Spleen (tissue), 11 donors: ENCODE results near the gene TTLL5. TPM values are rescaled to one million over a fixed set of nuclear protein-coding genes. Genes with fewer than 3 reads are reported as not detected.

Source experiments
- DNase-seq: peaks from one replicate; pipeline ENCODE4 v3.0.0-alpha.2; 2020
- H3K27ac ChIP-seq, 8 donors: fragments of 200-600 bp; sonication (generic) in 7 of 8; 1 replicate in 4 of 8; 2 replicates in 4 of 8; pipeline versions ENCODE4 v1.5.0 to v1.8.0; 2016 to 2021; ENCODE audit warnings: inconsistent platforms in 4 of 8, mild to moderate bottlenecking in 4 of 8, moderate library complexity in 1 of 8
- H3K27me3 ChIP-seq, 7 donors: fragments of 200-600 bp; sonication (generic) in 6 of 7; replicated peaks in 1 of 7; 1 replicate in 4 of 7; 2 replicates in 3 of 7; pipeline versions ENCODE4 v1.5.0 to v1.8.0; 2016 to 2021; ENCODE audit warnings: inconsistent platforms in 3 of 7, mild to moderate bottlenecking in 1 of 7
- H3K36me3 ChIP-seq, 6 donors: fragments of 200-600 bp; sonication (generic) in 5 of 6; 1 replicate in 4 of 6; 2 replicates in 2 of 6; pipeline versions ENCODE4 v1.5.0 to v1.8.0; 2016 to 2021; ENCODE audit warnings: inconsistent platforms in 2 of 6
- H3K4me1 ChIP-seq, 6 donors: fragments of 200-600 bp; sonication (generic) in 5 of 6; 1 replicate in 3 of 6; 2 replicates in 3 of 6; pipeline versions ENCODE4 v1.5.0 to v1.8.0; 2016 to 2021; ENCODE audit warnings: inconsistent platforms in 3 of 6
- H3K4me3 ChIP-seq, 8 donors: fragments of 200-600 bp; sonication (generic) in 7 of 8; 1 replicate in 4 of 8; 2 replicates in 4 of 8; pipeline versions ENCODE4 v1.5.0 to v1.8.0; 2016 to 2021; ENCODE audit warnings: inconsistent platforms in 4 of 8, mild to moderate bottlenecking in 4 of 8, moderate library complexity in 2 of 8
- H3K9me3 ChIP-seq, 8 donors: fragments of 200-600 bp; sonication (generic) in 7 of 8; 1 replicate in 4 of 8; 2 replicates in 4 of 8; pipeline versions ENCODE4 v1.5.0 to v1.8.0; 2016 to 2021; ENCODE audit warnings: inconsistent platforms in 4 of 8
- CTCF ChIP-seq, 11 experiments: fragments of 200-600 bp in 7 of 11; fragments of 450-650 bp in 4 of 11; sonication (generic) in 4 of 11; IDR thresholded peaks in 8 of 11; conservative IDR thresholded peaks in 3 of 11; 1 replicate in 7 of 11; 2 replicates in 4 of 11; pipeline versions ENCODE4 v1.4.0 to v1.8.0; 2016 to 2021; ENCODE audit warnings: antibody characterized with exemption in 11 of 11, inconsistent platforms in 4 of 11, mild to moderate bottlenecking in 1 of 11
- POLR2A ChIP-seq, 3 donors: fragments of 450-650 bp; IDR thresholded peaks; one replicate each; pipeline ENCODE4 v1.5.1; 2017; ENCODE audit warnings: antibody characterized with exemption in 3 of 3, mild to moderate bottlenecking in 1 of 3
- POLR2AphosphoS5 ChIP-seq, 3 donors: sonication (generic); formaldehyde crosslinking; IDR thresholded peaks; one replicate each; pipeline ENCODE4 v1.5.1; 2017; ENCODE audit warnings: antibody characterized with exemption in 3 of 3
- WGBS, 5 donors: extraction: QIAGEN DNeasy Blood & Tissue Kit in 3 of 5; methylation state at CpG; one replicate each; pipeline versions ENCODE4 v1.1.5 to v1.1.7; 2013 to 2018; 5-methylcytosine and 5-hydroxymethylcytosine counted together
- intact Hi-C: fragments of 100-400 bp; cut with DNase I; formaldehyde crosslinking; loops from one replicate; pipeline ENCODE4 v1.15.0; 2023; ENCODE audit warnings: low total_unique reads
- polyA plus RNA-seq, 3 donors: library from polyadenylated mRNA; stranded (reverse); fragments of 200-250 nt; gene quantifications; one replicate each; pipeline ENCODE4 v1.2.1, GENCODE V29; 2013
- total RNA-seq, 7 donors: library from RNA; depleted of rRNA in 3 of 7; stranded (reverse); fragments of >200 nt in 3 of 7; fragmentation: NEBNext Ultra II Directional in 4 of 7; extraction: Animal tissue kit (Norgen Biotek cat#: 25700) in 4 of 7; gene quantifications; one replicate each; pipeline versions ENCODE4 v1.1.0 to v1.2.1, GENCODE V29; 2016 to 2021
- donor health status: healthy with polysubstance abuse.
- donor health status: DM: no; HTN: no; CAD: no; lungs with moderate emphysema.
- donor health status: DM: no; HTN: no; CAD: no.
- donor health status: Bipolar disorder and iron deficiency.
- donor health status: healthy.
- donor health status: DM: no; HTN: no; CAD: no.
- donor health status: DM: yes; HTN: yes; CAD: no.

The TTLL5 gene
- total and polyA plus RNA-seq, 10 donors: 4.5 to 44.1 (median 31.6) TPM

GRCh38 chr14:75880512-75880911, 219.5 kb downstream of the TTLL5 start:
- intact Hi-C loops: no loop called here
- DNase-seq: no peak
- TF ChIP-seq POLR2AphosphoS5 (IDR thresholded peaks at IDR 0.05): no peak
- TF ChIP-seq POLR2A (IDR thresholded peaks at IDR 0.05): no peak
- no peak for TF ChIP-seq CTCF (IDR thresholded peaks at IDR 0.05 in 8 of 11, conservative IDR thresholded peaks at IDR 0.05 in 3 of 11)
- Histone ChIP-seq H3K4me3 (no peak overlapping the region), H3K9me3 (no peaks in the 10 kb centered on the region), H3K27me3 (no peaks in the 10 kb centered on the region), H3K4me1 (no peaks in the 10 kb centered on the region), H3K36me3 (peaks cover 0 to 34% (median 13%) of the 10 kb centered on the region in 6 donors), H3K27ac (no peak overlapping the region)
- WGBS, 5 donors: 96 to 100% (median 100%) methylated on average over 1 of the region's 1 CpG

GRCh38 chr14:75881994-75882393, 220.9 kb downstream of the TTLL5 start:
- Histone ChIP-seq H3K4me3 (no peak overlapping the region), H3K9me3 (no peaks in the 10 kb centered on the region), H3K27me3 (no peaks in the 10 kb centered on the region), H3K36me3 (peaks cover 0 to 38% (median 13%) of the 10 kb centered on the region in 6 donors), H3K27ac (no peak overlapping the region), H3K4me1 (no peaks in the 10 kb centered on the region)
- 94 to 96% (median 95%) methylated on average over 5 of the region's 5 CpGs for WGBS, 5 donors
- TF ChIP-seq POLR2AphosphoS5 (IDR thresholded peaks at IDR 0.05): no peak
- no peak for TF ChIP-seq CTCF (IDR thresholded peaks at IDR 0.05 in 8 of 11, conservative IDR thresholded peaks at IDR 0.05 in 3 of 11)
- TF ChIP-seq POLR2A (IDR thresholded peaks at IDR 0.05): no peak
- DNase-seq: no peak
- intact Hi-C loops: no loop called here

- WGBS, 5 donors: 73 to 93% (median 87%) methylated on average over 6 of the region's 6 CpGs
Observed at GRCh38 chr14:75884198-75884611, 223.2 kb downstream of the TTLL5 start.

DNA sequence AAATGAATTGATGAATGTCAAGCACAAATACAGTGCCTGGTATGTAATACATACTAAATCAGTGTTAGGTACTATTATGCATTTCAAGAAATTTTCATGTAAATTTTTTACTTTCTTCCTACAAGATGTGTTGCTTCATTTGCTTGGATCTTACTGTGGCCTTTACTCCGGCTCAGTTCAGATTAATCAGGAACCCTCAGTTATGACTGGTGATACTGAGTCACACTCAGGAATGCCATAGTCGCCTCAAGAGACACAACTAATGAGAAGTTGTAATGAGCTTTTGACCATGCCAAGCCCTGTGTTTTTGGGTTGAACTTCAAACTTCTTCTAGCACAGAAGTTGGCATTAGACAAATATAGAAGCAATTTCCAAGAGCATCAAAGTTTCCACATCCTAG, 224.8 kb downstream of the TTLL5 start:
- TF ChIP-seq CTCF (IDR thresholded peaks at IDR 0.05 in 8 of 11, conservative IDR thresholded peaks at IDR 0.05 in 3 of 11): no peak
- TF ChIP-seq POLR2A (IDR thresholded peaks at IDR 0.05): no peak
- no peak for TF ChIP-seq POLR2AphosphoS5 (IDR thresholded peaks at IDR 0.05)
- no peak overlapping the region for H3K4me3 ChIP-seq
- H3K27me3 ChIP-seq: no peaks in the 10 kb centered on the region

More at GRCh38 chr14:75884198-75884611, 223.2 kb downstream of the TTLL5 start:
- intact Hi-C loops: no loop called here
- Histone ChIP-seq H3K27me3 (no peaks in the 10 kb centered on the region), H3K27ac (no peak overlapping the region), H3K36me3 (peaks cover 0 to 46% (median 13%) of the 10 kb centered on the region in 6 donors), H3K4me3 (no peak overlapping the region), H3K9me3 (no peaks in the 10 kb centered on the region), H3K4me1 (no peaks in the 10 kb centered on the region)
- no peak for TF ChIP-seq POLR2A (IDR thresholded peaks at IDR 0.05)
- TF ChIP-seq CTCF (IDR thresholded peaks at IDR 0.05 in 8 of 11, conservative IDR thresholded peaks at IDR 0.05 in 3 of 11): peak in 1 of 11 experiments; percentile 6
- TF ChIP-seq POLR2AphosphoS5 (IDR thresholded peaks at IDR 0.05): no peak
- DNase-seq: no peak

More for the DNA sequence above, 224.8 kb downstream of the TTLL5 start:
- 89 to 97% (median 94%) methylated on average over 2 of the region's 2 CpGs for WGBS, 5 donors
- intact Hi-C loops: no loop called here
- peaks cover 0 to 46% (median 13%) of the 10 kb centered on the region in 6 donors for H3K36me3 ChIP-seq
- H3K9me3 ChIP-seq: no peaks in the 10 kb centered on the region
- H3K4me1 ChIP-seq: no peaks in the 10 kb centered on the region
- DNase-seq: no peak
- no peak overlapping the region for H3K27ac ChIP-seq
